Measurements from ENCODE around the gene ALDH3B1.

The ALDH3B1 gene

DNA sequence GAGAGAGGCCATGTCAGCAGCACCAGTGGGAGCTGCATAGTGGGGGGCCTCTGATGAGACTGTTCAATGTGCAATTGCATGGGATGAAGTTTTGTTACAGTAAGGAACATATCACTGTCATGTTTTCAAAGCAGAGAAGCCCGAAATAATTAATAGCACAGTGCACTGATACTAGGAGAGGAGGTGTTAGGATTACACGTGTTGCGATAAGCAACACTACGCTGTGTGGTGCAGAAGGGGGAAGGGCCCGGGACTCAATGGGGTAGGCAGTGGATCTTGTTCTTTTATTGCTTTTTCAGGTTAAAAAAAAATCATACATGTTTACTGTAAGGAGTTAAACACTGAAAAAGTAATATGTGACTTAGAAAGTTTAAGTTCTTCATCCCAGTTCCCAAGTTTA lies 57.9 kb downstream of the ALDH3B1 start (continued):
- TF ChIP-seq REPIN1 (tag by site-specific recombination; IDR thresholded peaks at IDR 0.05; ENCODE audit: low read depth) (no peak), ZNF571 (tag by site-specific recombination; IDR thresholded peaks at IDR 0.05) (no peak), ZNF776 (tag by site-specific recombination; IDR thresholded peaks at IDR 0.05; ENCODE audit: borderline replicate concordance) (no peak), ZNF324 (tag by site-specific recombination; IDR thresholded peaks at IDR 0.05) (no peak), SCRT2 (tag by site-specific recombination; IDR thresholded peaks at IDR 0.05) (no peak)
- TF ChIP-seq, protein P1, sequence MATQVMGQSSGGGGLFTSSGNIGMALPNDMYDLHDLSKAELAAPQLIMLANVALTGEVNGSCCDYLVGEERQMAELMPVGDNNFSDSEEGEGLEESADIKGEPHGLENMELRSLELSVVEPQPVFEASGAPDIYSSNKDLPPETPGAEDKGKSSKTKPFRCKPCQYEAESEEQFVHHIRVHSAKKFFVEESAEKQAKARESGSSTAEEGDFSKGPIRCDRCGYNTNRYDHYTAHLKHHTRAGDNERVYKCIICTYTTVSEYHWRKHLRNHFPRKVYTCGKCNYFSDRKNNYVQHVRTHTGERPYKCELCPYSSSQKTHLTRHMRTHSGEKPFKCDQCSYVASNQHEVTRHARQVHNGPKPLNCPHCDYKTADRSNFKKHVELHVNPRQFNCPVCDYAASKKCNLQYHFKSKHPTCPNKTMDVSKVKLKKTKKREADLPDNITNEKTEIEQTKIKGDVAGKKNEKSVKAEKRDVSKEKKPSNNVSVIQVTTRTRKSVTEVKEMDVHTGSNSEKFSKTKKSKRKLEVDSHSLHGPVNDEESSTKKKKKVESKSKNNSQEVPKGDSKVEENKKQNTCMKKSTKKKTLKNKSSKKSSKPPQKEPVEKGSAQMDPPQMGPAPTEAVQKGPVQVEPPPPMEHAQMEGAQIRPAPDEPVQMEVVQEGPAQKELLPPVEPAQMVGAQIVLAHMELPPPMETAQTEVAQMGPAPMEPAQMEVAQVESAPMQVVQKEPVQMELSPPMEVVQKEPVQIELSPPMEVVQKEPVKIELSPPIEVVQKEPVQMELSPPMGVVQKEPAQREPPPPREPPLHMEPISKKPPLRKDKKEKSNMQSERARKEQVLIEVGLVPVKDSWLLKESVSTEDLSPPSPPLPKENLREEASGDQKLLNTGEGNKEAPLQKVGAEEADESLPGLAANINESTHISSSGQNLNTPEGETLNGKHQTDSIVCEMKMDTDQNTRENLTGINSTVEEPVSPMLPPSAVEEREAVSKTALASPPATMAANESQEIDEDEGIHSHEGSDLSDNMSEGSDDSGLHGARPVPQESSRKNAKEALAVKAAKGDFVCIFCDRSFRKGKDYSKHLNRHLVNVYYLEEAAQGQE (tag by site-specific recombination; IDR thresholded peaks at IDR 0.05) = no peak

GRCh38 chr11:68071281-68072048 lies 61.3 kb downstream of the ALDH3B1 start:
- H3K4me1 ChIP-seq (ENCODE audit: control insufficient read depth, insufficient read depth, low read length) = no peaks in the 10 kb centered on the region
- no peak overlapping the region for H3K4me3 ChIP-seq (ENCODE audit: low read depth, low read length)
- TF ChIP-seq ZSCAN23 (tag by site-specific recombination; IDR thresholded peaks at IDR 0.05) (no peak), MEIS1 (CRISPR knock-in tag; IDR thresholded peaks at IDR 0.05; ENCODE audit: borderline replicate concordance) (no peak), ZNF555 (tag by site-specific recombination; conservative IDR thresholded peaks at IDR 0.05) (no peak), ZNF221 (tag by site-specific recombination; IDR thresholded peaks at IDR 0.05; ENCODE audit: borderline replicate concordance) (no peak), PRDM6 (tag by site-specific recombination; IDR thresholded peaks at IDR 0.05) (no peak), KLF16 (tag by site-specific recombination; IDR thresholded peaks at IDR 0.05) (no peak), ZNF529 (tag by site-specific recombination; IDR thresholded peaks at IDR 0.05; ENCODE audit: insufficient replicate concordance) (no peak), ZNF558 (tag by site-specific recombination; IDR thresholded peaks at IDR 0.05) (no peak), GLI4 (tag by site-specific recombination; IDR thresholded peaks at IDR 0.05) (no peak), ZNF701 (tag by site-specific recombination; IDR thresholded peaks at IDR 0.05) (no peak), ZNF596 (tag by site-specific recombination; IDR thresholded peaks at IDR 0.05) (no peak), ZNF24 (tag by site-specific recombination; IDR thresholded peaks at IDR 0.05) (no peak), ZSCAN4 (tag by site-specific recombination; IDR thresholded peaks at IDR 0.05) (no peak), KLF9 (tag by site-specific recombination; IDR thresholded peaks at IDR 0.05; ENCODE audit: low read depth) (no peak), ZSCAN16 (tag by site-specific recombination; IDR thresholded peaks at IDR 0.05) (no peak)
- TF ChIP-seq, protein P2, sequence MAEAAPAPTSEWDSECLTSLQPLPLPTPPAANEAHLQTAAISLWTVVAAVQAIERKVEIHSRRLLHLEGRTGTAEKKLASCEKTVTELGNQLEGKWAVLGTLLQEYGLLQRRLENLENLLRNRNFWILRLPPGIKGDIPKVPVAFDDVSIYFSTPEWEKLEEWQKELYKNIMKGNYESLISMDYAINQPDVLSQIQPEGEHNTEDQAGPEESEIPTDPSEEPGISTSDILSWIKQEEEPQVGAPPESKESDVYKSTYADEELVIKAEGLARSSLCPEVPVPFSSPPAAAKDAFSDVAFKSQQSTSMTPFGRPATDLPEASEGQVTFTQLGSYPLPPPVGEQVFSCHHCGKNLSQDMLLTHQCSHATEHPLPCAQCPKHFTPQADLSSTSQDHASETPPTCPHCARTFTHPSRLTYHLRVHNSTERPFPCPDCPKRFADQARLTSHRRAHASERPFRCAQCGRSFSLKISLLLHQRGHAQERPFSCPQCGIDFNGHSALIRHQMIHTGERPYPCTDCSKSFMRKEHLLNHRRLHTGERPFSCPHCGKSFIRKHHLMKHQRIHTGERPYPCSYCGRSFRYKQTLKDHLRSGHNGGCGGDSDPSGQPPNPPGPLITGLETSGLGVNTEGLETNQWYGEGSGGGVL (tag by site-specific recombination; IDR thresholded peaks at IDR 0.05) = no peak
- TF ChIP-seq, protein P3, sequence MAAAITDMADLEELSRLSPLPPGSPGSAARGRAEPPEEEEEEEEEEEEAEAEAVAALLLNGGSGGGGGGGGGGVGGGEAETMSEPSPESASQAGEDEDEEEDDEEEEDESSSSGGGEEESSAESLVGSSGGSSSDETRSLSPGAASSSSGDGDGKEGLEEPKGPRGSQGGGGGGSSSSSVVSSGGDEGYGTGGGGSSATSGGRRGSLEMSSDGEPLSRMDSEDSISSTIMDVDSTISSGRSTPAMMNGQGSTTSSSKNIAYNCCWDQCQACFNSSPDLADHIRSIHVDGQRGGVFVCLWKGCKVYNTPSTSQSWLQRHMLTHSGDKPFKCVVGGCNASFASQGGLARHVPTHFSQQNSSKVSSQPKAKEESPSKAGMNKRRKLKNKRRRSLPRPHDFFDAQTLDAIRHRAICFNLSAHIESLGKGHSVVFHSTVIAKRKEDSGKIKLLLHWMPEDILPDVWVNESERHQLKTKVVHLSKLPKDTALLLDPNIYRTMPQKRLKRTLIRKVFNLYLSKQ (tag by site-specific recombination; IDR thresholded peaks at IDR 0.05; ENCODE audit: borderline replicate concordance) = no peak
- ChIA-PET POLR2A (no interaction called here), CTCF (interaction anchor here (0.6 kb wide), 3 partner anchors 14 to 266 kb away, joined by 3 to 5 read pairs (median 3); no protein-coding TSS in a partner anchor)
- H3K27ac ChIP-seq (ENCODE audit: extremely low read depth, low read depth, low read length) = no peak overlapping the region
- peaks cover 0 to 82% of the 10 kb centered on the region in 2 experiments; a peak in 2 of 3 replicates for H3K36me3 ChIP-seq (ENCODE audit: control insufficient read depth in 2 of 2, insufficient read depth in 1 of 2, low read length in 2 of 2)
- H3K9me3 ChIP-seq (ENCODE audit: control insufficient read depth, insufficient read depth, low read depth, low read length) = no peaks in the 10 kb centered on the region
